GM19397 (cell line): ENCODE data around the gene RER1.

Experiments
- ATAC-seq: cut with Tn5 transposase; IDR thresholded peaks from one replicate; pipeline ENCODE4 v1.9.1; 2021; ENCODE audit warnings: mild to moderate bottlenecking, moderate library complexity; ENCODE audit not compliant: unreplicated experiment

RER1 gene

DNA sequence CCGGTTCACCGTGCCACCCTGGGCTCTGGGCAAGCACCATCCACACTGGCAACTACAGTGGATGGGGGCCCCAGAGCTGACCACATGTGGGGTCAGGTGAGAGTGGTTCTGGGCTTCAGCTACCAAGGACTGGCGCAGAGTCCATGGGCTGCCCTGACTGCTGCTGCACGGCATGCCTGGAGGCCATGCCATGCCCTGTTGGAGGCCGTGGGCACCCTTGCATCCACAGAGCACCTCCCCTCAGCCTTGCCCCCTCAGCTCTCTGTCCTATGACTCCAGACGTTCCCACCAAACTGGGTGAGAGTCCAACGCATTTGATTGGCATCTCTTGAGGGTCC is 15.7 kb upstream of the RER1 start:
- no peak for ATAC-seq

DNA sequence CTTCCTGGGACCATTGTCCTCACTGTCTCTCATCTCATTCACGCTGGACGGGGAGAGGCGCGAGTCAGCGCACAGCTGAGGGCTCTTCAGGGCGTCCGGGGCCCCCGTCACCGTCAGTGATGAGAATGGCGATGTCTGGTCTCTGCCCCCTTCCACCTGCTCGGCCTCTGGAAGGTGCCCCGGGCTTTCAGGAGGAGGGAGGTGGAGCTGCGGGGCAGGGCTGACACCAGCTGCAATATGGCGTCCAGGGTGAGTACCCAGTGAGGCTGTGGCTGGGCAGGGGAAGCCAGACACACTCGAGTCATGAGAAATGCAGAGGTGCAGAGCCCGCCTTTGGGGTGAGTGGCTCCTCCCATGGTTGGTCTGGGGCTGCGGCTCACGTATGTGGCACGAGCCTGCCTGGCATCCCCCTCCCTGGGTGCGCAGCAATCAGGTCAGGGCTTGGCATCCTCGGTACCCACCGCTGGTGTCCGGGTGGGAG is 15.3 kb upstream of the RER1 start:
- ATAC-seq: no peak

DNA sequence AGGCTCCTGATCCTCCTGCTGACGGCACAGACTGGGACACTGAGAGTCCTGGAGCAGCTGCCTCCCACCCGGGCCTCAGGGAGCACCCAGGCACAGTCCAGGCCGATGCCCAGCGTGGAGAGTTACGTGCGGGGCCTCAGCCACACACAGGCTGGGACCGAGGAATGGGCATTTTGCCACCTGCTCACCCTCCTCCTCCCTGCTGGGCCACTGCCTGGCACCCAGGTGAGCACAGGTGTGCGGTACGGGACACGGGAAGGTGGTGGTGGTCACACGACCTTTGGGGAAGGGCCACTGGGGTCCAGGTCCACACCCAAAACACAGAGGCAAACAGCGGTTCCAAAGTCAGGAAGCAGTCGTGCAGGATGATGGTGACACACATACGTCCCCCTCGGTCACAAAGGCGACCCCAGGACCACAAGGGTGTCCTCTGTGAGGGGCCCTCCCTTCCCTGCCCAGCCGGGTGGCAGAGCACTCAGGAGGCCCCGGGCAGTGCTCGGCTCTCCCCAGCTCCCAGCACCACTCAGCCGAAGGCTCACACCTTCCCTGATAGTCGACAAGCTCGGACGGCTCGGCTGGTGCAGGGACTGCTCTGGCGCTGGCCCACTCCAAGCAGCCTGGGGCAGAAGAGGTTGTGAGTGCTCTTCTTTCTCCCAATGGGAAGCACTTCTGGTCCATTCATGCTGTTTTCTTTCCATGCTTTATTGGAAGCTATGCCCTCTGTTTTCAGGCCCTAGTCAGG is 14.5 kb upstream of the RER1 start:
- no peak for ATAC-seq

DNA sequence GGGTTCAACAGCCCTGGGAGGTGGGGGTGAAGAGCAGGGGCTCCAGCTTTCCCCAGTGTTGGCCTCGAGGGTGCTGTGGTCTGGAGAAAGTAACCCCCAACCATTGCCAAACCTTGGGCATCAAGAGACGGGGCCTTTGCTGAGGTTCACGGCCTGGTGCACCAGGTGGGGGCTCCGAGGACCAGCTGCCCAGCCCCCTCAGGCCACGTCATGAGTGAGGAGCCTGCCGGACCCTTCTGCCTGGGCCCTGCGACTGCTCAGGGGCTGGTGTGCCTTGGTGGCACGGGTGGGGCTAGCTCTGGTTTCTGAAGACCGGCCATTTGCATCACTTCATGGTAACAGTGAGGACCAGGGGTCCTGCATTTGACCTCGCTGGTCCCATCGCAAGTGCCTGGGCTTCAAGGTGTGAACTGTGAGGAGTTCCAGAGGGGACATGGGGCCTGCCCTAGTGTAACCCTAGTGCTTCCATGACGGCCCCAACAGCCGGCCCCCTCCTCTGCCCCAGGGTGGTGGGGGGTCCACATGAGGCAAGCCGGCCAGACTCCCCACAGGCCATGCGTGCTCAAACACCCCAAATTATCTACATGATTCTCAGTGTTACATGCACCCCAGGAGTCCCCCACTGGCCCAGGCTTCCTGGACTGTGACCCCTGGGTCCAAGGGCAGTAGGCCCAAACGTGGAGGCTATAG is 13.7 kb upstream of the RER1 start:
- ATAC-seq: no peak

DNA sequence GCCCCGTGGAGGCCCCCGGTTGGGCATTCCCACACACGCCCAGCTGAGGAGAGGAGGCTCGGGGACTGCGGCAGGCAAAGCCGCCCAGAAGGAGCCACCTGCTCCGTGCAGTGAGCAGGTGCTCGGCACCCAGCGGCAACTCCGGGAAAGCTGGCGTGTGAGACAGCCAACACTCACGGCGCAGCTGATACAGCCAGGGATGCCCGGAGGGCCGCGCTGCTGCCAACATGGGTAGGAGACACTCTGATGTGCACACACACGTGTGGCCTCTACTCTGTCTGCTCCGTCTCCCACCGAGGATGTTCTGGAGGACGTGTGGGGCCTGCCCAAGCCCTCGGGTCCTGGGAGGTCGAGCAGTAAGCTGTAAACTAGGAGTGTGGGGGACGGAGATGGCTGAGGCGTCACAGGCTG is 13.2 kb upstream of the RER1 start:
- no peak for ATAC-seq

DNA sequence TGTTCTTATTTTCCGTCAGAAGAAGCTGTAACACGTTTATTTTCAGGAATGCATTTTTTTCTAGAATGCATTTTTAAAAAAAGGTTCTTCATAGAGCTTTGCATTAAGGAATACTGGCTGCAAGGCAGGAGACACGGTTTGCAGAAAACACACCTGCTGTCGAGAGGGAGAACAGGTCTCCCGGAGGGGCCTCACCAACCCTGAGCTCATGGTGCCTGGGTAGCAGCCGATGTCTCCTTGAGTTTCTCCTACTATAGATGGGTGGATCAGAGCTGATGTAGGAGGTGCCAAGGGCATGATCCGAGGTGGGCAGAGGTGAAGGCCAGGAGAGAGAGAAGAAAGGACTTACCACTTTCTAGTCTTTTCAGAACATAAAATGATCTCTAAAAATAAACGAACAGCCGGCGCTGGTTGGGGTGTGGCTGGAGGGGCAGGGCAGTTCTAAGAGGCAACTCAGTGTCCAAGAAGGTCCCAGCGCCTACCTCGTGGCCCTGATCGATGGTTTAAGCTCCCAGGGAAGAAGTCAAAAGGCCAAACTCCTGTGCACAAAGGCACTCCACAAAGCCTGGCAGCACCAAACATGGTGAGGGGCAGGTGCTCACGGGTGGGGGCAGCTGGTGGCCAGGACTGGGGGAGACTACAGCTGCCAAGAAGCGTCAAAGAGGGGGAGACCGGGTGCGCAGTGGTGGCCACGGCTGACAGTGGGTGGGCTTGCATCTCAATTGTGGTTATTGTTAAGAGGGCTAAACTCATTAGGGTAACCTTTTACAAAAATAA is 12.5 kb upstream of the RER1 start:
- no peak for ATAC-seq

DNA sequence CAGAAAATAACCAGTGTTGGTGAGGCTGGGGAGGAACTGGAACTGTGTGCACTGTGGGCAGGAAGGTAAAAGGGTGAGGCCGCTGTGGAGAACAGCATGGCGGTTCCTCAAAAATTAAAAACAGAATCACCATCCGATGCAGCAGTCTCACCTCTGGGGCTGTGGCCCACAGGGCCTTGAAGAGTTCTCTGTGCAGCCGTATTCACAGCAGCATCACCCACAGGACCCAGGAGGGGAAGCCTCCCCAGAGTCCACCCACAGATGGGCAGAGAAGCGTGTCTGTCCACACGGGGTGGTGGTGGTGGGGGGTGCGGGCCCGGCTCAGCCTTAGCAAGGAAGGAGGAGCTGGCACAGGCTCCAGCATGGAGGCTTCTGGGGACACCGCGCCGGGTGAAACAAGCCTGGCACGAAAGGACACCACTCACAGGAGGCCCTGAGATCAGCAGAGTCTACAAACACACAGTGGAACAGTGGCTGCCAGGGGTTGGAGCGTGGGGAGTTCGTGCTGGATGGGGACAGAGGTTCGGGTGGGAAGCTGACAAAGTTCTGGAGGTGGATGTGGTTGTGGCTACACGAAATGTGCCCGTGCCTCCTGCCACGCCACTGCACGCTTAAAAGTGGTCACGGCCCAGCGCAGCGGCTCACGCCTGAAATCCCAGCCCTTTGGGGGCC is 11.8 kb upstream of the RER1 start:
- no peak for ATAC-seq

DNA sequence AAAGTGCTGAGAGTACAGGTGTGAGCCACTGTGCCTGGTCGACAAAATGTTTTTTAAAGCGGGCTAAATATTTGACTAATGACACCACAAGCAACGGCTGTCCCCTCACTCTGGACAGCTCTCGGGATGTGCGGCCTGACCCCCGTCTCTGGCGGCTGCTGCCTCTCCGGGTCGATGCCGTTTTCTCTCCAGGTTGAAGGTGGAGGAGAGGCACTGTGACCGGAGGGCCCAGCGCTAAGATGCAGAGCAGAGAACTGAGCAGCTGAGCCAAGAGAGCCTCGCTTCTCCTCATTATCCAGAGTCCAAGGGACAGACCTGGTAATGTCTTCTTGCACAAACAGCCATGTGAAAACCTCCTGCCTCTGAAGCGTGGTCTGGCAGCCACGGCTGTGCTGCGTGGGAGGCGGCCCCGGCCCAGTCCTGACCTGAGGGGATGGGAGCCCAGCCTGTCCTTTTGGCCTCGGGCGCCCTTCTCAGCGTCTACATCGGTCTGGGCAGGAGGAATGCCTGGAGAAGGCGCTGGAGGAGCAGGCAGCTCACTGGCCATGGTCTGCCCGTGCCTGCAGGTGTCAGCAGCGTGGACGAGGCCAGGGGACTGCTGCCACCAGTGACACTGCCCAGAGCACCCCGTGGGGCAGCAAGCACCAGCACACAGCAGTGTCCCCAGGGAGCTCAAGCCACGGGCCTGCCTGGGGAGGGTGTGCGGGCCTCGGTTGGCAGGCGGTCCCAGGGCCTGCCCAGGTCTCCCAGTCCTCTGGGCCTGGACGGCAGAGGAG is 10.6 kb upstream of the RER1 start:
- no peak for ATAC-seq

DNA sequence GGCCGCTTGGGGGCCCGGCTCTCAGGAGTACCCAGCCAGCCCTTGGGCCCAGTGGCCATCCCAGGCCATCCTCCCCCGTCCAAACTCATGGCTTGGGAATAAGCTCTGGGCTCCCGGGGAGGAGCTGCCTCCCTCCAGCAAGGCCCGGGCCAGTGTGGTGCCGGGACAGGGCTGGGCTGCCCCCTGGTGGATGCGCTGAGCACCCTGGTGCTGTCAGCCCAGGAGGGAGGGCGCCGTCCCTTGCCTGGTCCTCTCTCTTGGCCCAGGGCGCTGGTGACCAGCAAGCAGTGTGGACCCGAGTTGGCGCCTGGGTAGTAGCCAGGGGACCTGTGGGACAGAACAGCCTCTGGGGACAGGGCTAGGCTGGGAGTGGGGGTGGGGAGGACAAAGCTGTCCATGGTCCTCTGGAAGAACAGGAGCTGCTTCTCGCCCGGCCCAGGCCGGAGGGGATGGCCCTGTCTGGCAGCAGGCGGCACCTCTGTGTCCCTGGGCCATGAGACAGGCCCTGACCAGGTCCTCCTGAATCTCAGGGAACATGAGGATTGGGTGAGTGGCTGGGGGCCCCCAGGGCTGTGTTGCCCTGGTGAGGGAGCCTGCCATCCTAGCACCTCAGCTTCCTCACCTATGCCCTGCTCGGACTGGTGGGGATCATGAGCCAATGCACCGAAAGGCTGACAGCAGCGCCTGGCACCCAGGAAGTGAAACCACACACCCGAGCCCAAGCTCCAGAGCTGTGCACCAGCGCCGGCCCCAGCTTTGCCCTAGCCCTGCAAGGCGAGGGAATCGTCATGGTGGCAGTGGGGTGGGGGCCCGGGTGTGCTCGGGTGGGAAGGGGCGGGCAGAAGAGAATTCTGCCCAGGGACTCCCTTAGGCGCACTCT is 9.7 kb upstream of the RER1 start:
- no peak for ATAC-seq

DNA sequence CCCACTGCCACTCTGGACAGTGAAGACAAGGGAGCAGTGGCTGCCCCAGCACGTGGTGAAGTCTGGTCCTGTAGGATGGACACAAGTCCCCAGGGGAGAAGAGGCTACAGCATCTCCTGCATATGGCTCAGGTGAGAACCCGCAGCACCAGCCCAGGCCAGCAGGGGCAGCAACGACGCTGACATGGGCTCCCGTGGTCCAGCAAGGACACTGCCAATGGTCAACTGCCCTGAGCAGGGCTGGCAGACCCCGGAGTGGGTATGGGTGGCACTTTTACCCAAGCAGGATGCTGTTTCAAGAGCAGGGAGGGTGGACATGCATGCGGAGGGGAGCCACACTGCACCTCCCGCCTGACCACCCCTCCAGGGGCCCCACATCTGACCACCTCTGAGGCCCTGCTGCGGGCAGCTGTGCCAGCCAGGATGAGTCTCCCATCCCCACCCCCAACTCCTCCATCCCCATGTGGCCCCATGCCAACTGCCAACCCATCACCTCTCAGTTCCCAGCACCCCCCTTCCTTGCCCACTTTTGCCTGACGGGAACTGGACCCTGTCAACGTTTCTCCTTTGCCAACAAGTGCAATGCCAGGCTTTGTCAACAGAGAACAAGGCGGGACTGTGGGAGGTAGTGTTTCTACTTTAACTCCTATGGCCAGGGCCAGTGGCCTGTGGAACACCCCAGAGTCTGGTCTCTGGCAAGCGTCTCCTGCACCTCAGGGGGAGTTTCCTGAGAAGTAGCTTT is 8.8 kb upstream of the RER1 start:
- no peak for ATAC-seq

DNA sequence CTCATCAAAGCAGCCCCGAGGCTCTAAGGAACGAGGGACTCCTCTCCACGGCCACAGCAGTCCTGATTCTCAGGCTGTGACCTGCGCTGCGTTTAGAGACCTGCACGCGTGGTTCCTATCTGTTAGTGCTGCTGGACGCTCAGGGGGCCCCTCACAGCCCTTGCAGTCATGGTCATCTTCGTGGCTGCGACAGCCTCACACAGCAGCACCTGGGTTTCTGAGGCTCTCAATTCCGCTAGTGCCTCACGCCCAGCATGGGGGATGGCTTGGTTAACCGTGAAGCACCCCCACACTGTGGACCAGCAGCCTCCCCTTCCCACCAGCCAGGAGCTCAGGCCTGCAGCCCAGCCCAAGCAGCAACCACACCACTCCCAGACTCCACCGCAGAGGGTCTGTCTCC is 8.1 kb upstream of the RER1 start:
- no peak for ATAC-seq

DNA sequence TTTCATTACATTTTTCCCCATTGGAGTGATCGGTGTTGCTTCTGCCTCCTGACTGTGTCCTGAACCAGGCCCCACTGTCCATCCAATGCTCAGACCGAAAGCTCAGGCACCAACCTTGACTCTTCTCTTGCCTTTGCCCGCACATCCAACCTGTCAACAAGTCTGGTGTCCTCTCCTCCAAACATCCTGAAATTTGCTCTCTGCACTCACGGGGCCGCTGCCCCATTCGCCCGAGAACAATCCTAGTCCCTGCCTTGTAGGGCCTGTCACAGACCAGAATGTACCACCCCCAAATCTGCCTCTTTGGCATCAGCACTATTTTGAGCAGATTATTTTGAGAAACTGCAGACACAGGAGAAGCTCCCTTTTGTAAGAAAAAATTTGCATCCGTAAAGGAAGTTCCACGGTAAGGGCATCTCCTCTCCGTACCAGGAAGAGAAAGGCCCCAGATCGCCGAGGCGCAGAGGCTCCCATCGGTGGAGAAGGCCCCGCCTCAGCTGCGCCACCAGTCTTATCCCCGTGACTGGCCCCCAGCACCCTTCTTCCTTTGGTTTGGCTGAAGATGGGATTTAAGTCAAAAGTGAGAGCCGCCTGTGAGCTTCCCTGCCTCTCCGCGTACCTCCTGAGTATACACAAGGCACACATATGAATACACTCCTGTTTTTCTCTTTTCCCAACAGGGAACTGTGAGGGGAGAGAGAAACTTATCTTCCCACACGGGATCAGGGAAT is 7.3 kb upstream of the RER1 start:
- no peak for ATAC-seq

DNA sequence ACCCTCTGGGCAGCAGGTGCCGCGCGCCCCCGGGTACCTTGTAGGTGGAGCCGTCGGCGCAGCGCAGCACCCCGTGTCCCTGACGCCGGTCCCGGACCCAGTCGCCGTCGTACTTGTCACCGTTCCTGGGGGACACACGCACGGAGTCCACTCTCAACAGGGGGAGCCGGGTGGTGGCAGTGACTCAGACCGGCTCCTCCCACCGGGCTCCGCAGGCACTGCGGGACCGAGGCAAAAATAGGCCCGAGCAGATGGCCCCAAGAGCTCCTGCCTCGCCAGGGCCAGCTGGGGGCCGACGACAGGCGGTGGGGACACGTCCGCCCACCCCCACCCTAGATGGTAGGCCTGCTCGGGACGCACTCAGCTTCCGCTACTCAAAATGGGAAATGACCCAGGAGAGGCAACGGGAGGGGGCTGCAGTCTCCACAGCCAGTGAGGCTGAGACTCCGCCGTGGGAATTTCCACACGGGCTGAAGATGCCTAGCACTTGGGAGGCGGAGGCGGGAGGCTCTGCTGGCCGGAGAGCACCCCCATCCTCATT is 6.6 kb upstream of the RER1 start:
- ATAC-seq: no peak

DNA sequence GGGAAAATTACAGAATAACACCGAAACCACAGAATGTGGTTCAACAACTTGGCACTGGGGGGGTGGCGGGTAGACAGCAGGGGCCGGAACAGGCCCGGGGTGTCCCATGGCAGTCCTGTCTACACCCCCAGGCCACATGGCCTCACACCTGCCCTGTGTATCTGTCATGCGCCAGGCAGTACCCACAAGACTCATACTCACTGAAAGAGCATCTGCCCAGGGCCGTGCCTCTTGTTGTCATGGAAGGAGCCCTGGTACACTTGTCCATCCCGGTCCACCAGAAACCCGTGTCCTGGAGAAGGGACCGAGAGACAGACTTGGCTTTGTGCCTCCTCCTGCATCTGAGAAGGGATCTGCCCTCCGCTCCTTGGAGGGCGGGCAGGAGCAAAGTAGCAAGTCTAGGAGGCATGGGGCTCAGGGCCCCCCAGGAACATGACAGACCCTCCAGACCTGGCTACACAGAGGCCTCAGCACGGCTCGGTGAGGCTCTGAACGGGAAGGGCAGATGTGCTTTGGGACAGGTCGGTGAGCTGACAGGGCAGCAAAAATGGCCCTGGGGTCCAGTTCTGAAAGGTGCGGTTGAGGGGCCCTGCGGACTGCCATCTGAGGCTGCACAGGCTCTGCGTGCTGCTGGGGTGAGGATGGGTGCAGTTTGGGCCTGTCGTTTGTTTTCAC is 5.9 kb upstream of the RER1 start:
- ATAC-seq: no peak

DNA sequence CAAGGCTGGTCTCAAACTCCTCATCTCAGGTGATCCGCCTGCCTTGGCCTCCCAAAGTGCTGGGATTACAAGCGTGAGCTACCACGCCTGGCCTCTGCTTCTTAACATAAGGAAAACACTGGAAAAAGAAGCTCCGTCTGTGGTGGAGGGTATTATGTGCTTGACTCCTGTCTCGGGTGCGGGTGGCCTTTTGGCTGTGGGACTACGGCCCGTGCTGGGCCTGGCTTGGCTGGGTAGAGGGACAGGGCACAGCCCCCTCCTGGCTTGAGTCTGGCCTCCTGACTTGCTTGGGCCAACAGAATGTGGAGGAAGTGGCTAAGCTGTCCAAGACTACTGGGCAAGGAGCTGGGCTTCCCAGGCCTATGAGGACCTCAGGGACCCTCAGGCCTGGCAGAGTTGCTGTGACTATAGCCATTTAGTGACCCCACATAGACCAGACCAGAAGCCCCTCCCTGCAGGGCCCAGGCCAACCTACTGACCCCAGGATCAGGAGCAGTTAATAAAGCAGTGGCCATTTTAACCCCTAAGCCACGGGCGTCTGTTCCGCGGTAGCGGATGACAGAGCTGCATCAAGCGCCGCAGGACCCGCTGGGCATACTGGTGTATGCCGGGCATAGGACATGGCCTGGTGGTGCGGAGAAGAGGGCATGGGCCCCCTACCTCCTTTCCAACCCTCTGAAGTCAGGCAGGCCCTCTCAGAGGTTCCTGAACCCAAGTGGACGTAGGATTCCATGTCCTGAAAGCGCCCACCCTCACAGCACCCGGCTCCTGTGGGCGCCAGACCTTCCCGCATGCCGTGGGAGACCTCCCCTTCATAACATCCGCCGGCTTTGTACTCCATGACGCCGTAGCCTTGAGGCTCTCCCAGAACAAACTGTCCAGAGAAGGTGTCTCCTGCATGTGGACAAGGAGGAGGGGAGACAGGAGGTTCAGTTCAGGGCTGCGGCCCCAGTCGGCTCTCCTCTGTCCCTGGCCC is 4.7 kb upstream of the RER1 start:
- ATAC-seq: no peak
